ENCODE measurements around the gene RAB11FIP2.

RAB11FIP2 gene

GRCh38 chr10:118036281-118036875 is 10.4 kb downstream of the RAB11FIP2 start:
- no peaks in the 10 kb centered on the region for H3K27me3 ChIP-seq (ENCODE audit: insufficient read depth, low read length)
- no peak overlapping the region for H2AFZ ChIP-seq (ENCODE audit: low read length)
- H3K4me1 ChIP-seq (ENCODE audit: insufficient read depth, low read length, severe bottlenecking), result peaks cover 11% of the 10 kb centered on the region
- H3K27ac ChIP-seq (ENCODE audit: low read depth, low read length, poor library complexity, severe bottlenecking), result no peak overlapping the region
- no peak overlapping the region for H3K4me3 ChIP-seq (ENCODE audit: low read depth, low read length, poor library complexity, severe bottlenecking)
- no peaks in the 10 kb centered on the region; the same call in 1 of the 2 replicates for H4K20me1 ChIP-seq (ENCODE audit: insufficient read depth, low read length)
- H3K79me2 ChIP-seq (ENCODE audit: insufficient read depth, low read length), result peaks cover 6% of the 10 kb centered on the region
- H3K9ac ChIP-seq (ENCODE audit: low read length), result no peak overlapping the region
- TF ChIP-seq EZH2 (IDR thresholded peaks at IDR 0.05; ENCODE audit: borderline replicate concordance, low read length) (no peak), CTCF (IDR thresholded peaks at IDR 0.05; ENCODE audit: low read length) (no peak)
- H3K4me2 ChIP-seq (ENCODE audit: low read length), result no peak overlapping the region
- peaks cover 19% of the 10 kb centered on the region; the same call in 1 of the 2 replicates for H3K36me3 ChIP-seq (ENCODE audit: insufficient read depth, low read length)
- H3K9me3 ChIP-seq (ENCODE audit: low read length), result no peaks in the 10 kb centered on the region
- no peaks in the 10 kb centered on the region for H3F3A ChIP-seq (ENCODE audit: insufficient read depth, low read length)
- H3K9me2 ChIP-seq (ENCODE audit: low read depth, low read length), result no peaks in the 10 kb centered on the region

GRCh38 chr10:118035354-118036005 is 11.3 kb downstream of the RAB11FIP2 start:
- Histone ChIP-seq H3K4me2 (ENCODE audit: low read length) (no peak overlapping the region), H3F3A (ENCODE audit: insufficient read depth, low read length) (no peaks in the 10 kb centered on the region), H2AFZ (ENCODE audit: low read length) (no peak overlapping the region), H3K9ac (ENCODE audit: low read length) (no peak overlapping the region), H4K20me1 (ENCODE audit: insufficient read depth, low read length) (no peaks in the 10 kb centered on the region; the same call in 1 of the 2 replicates), H3K9me2 (ENCODE audit: low read depth, low read length) (no peaks in the 10 kb centered on the region), H3K4me1 (ENCODE audit: insufficient read depth, low read length, severe bottlenecking) (peaks cover 11% of the 10 kb centered on the region), H3K27me3 (ENCODE audit: insufficient read depth, low read length) (no peaks in the 10 kb centered on the region), H3K27ac (ENCODE audit: low read depth, low read length, poor library complexity, severe bottlenecking) (no peak overlapping the region), H3K9me3 (ENCODE audit: low read length) (no peaks in the 10 kb centered on the region), H3K4me3 (ENCODE audit: low read depth, low read length, poor library complexity, severe bottlenecking) (no peak overlapping the region), H3K36me3 (ENCODE audit: insufficient read depth, low read length) (peaks cover 19% of the 10 kb centered on the region; the same call in 1 of the 2 replicates), H3K79me2 (ENCODE audit: insufficient read depth, low read length) (no peaks in the 10 kb centered on the region)
- TF ChIP-seq EZH2 (IDR thresholded peaks at IDR 0.05; ENCODE audit: borderline replicate concordance, low read length) (no peak), CTCF (IDR thresholded peaks at IDR 0.05; ENCODE audit: low read length) (no peak)

- H3K79me2 ChIP-seq (ENCODE audit: insufficient read depth, low read length), result no peaks in the 10 kb centered on the region
- H3K4me3 ChIP-seq (ENCODE audit: low read depth, low read length, poor library complexity, severe bottlenecking), result no peak overlapping the region
- H3K4me2 ChIP-seq (ENCODE audit: low read length), result no peak overlapping the region
- H3K36me3 ChIP-seq (ENCODE audit: insufficient read depth, low read length), result peaks cover 13% of the 10 kb centered on the region; the same call in 1 of the 2 replicates
- no peaks in the 10 kb centered on the region for H3K27me3 ChIP-seq (ENCODE audit: insufficient read depth, low read length)
- no peaks in the 10 kb centered on the region for H3K9me2 ChIP-seq (ENCODE audit: low read depth, low read length)
- no peak overlapping the region for H3K27ac ChIP-seq (ENCODE audit: low read depth, low read length, poor library complexity, severe bottlenecking)
- no peaks in the 10 kb centered on the region for H3K9me3 ChIP-seq (ENCODE audit: low read length)
- no peaks in the 10 kb centered on the region for H3F3A ChIP-seq (ENCODE audit: insufficient read depth, low read length)
- H3K9ac ChIP-seq (ENCODE audit: low read length), result no peak overlapping the region
- no peak for TF ChIP-seq CTCF (IDR thresholded peaks at IDR 0.05; ENCODE audit: low read length)
- no peak for TF ChIP-seq EZH2 (IDR thresholded peaks at IDR 0.05; ENCODE audit: borderline replicate concordance, low read length)
- H3K4me1 ChIP-seq (ENCODE audit: insufficient read depth, low read length, severe bottlenecking), result peaks cover 11% of the 10 kb centered on the region
- no peak overlapping the region for H2AFZ ChIP-seq (ENCODE audit: low read length)
- no peaks in the 10 kb centered on the region for H4K20me1 ChIP-seq (ENCODE audit: insufficient read depth, low read length)
These were observed 11.9 kb downstream of the RAB11FIP2 start for GRCh38 chr10:118034791-118035261.

All from OCI-LY1 (cell line).